Spleen (tissue), 11 donors: ENCODE data around the gene FBXL17. TPM values are rescaled to one million over a fixed set of nuclear protein-coding genes. Genes with fewer than 3 reads are reported as not detected.

ENCODE experiments used
- DNase-seq: peaks from one replicate; pipeline ENCODE4 v3.0.0-alpha.2; 2020
- H3K27ac ChIP-seq, 8 donors: fragments of 200-600 bp; sonication (generic) in 7 of 8; 1 replicate in 4 of 8; 2 replicates in 4 of 8; pipeline versions ENCODE4 v1.5.0 to v1.8.0; 2016 to 2021; ENCODE audit warnings: inconsistent platforms in 4 of 8, mild to moderate bottlenecking in 4 of 8, moderate library complexity in 1 of 8
- H3K27me3 ChIP-seq, 7 donors: fragments of 200-600 bp; sonication (generic) in 6 of 7; replicated peaks in 1 of 7; 1 replicate in 4 of 7; 2 replicates in 3 of 7; pipeline versions ENCODE4 v1.5.0 to v1.8.0; 2016 to 2021; ENCODE audit warnings: inconsistent platforms in 3 of 7, mild to moderate bottlenecking in 1 of 7
- H3K36me3 ChIP-seq, 6 donors: fragments of 200-600 bp; sonication (generic) in 5 of 6; 1 replicate in 4 of 6; 2 replicates in 2 of 6; pipeline versions ENCODE4 v1.5.0 to v1.8.0; 2016 to 2021; ENCODE audit warnings: inconsistent platforms in 2 of 6
- H3K4me1 ChIP-seq, 6 donors: fragments of 200-600 bp; sonication (generic) in 5 of 6; 1 replicate in 3 of 6; 2 replicates in 3 of 6; pipeline versions ENCODE4 v1.5.0 to v1.8.0; 2016 to 2021; ENCODE audit warnings: inconsistent platforms in 3 of 6
- H3K4me3 ChIP-seq, 8 donors: fragments of 200-600 bp; sonication (generic) in 7 of 8; 1 replicate in 4 of 8; 2 replicates in 4 of 8; pipeline versions ENCODE4 v1.5.0 to v1.8.0; 2016 to 2021; ENCODE audit warnings: inconsistent platforms in 4 of 8, mild to moderate bottlenecking in 4 of 8, moderate library complexity in 2 of 8
- H3K9me3 ChIP-seq, 8 donors: fragments of 200-600 bp; sonication (generic) in 7 of 8; 1 replicate in 4 of 8; 2 replicates in 4 of 8; pipeline versions ENCODE4 v1.5.0 to v1.8.0; 2016 to 2021; ENCODE audit warnings: inconsistent platforms in 4 of 8
- CTCF ChIP-seq, 11 experiments: fragments of 200-600 bp in 7 of 11; fragments of 450-650 bp in 4 of 11; sonication (generic) in 4 of 11; IDR thresholded peaks in 8 of 11; conservative IDR thresholded peaks in 3 of 11; 1 replicate in 7 of 11; 2 replicates in 4 of 11; pipeline versions ENCODE4 v1.4.0 to v1.8.0; 2016 to 2021; ENCODE audit warnings: antibody characterized with exemption in 11 of 11, inconsistent platforms in 4 of 11, mild to moderate bottlenecking in 1 of 11
- POLR2A ChIP-seq, 3 donors: fragments of 450-650 bp; IDR thresholded peaks; one replicate each; pipeline ENCODE4 v1.5.1; 2017; ENCODE audit warnings: antibody characterized with exemption in 3 of 3, mild to moderate bottlenecking in 1 of 3
- POLR2AphosphoS5 ChIP-seq, 3 donors: sonication (generic); formaldehyde crosslinking; IDR thresholded peaks; one replicate each; pipeline ENCODE4 v1.5.1; 2017; ENCODE audit warnings: antibody characterized with exemption in 3 of 3
- WGBS, 5 donors: extraction: QIAGEN DNeasy Blood & Tissue Kit in 3 of 5; methylation state at CpG; one replicate each; pipeline versions ENCODE4 v1.1.5 to v1.1.7; 2013 to 2018; 5-methylcytosine and 5-hydroxymethylcytosine counted together
- intact Hi-C: fragments of 100-400 bp; cut with DNase I; formaldehyde crosslinking; loops from one replicate; pipeline ENCODE4 v1.15.0; 2023; ENCODE audit warnings: low total_unique reads
- polyA plus RNA-seq, 3 donors: library from polyadenylated mRNA; stranded (reverse); fragments of 200-250 nt; gene quantifications; one replicate each; pipeline ENCODE4 v1.2.1, GENCODE V29; 2013
- total RNA-seq, 7 donors: library from RNA; depleted of rRNA in 3 of 7; stranded (reverse); fragments of >200 nt in 3 of 7; fragmentation: NEBNext Ultra II Directional in 4 of 7; extraction: Animal tissue kit (Norgen Biotek cat#: 25700) in 4 of 7; gene quantifications; one replicate each; pipeline versions ENCODE4 v1.1.0 to v1.2.1, GENCODE V29; 2016 to 2021
- donor health status: healthy with polysubstance abuse.
- donor health status: DM: no; HTN: no; CAD: no; lungs with moderate emphysema.
- donor health status: DM: no; HTN: no; CAD: no.
- donor health status: Bipolar disorder and iron deficiency.
- donor health status: healthy.
- donor health status: DM: no; HTN: no; CAD: no.
- donor health status: DM: yes; HTN: yes; CAD: no.

FBXL17 gene
- total and polyA plus RNA-seq, 10 donors = 5.1 to 39.9 (median 21.8) TPM

DNA sequence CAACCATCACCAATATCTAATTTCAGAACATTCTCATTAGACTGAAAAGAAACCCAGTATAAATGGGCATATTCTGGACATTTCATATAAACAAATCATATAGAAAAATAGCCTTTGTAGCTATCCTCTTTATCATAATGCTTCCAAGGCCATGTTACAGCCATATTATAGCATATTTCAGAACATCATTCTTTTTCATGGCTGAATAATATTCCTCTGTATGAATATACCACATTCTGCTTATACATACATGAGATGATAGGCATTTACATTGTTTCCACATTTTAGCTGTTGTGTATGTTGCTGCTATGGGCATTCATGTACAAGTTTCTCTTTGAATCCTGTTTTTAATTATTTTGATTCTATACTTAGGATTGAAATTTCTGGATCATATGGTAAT, 167.0 kb downstream of the FBXL17 start:
- no peak for TF ChIP-seq CTCF (IDR thresholded peaks at IDR 0.05 in 8 of 11, conservative IDR thresholded peaks at IDR 0.05 in 3 of 11)
- no peak for TF ChIP-seq POLR2AphosphoS5 (IDR thresholded peaks at IDR 0.05)
- TF ChIP-seq POLR2A (IDR thresholded peaks at IDR 0.05) = no peak
- intact Hi-C loops = no loop called here

GRCh38 chr5:108212775-108213346, 169.0 kb downstream of the FBXL17 start:
- no peak for TF ChIP-seq POLR2AphosphoS5 (IDR thresholded peaks at IDR 0.05)
- TF ChIP-seq CTCF (IDR thresholded peaks at IDR 0.05 in 8 of 11, conservative IDR thresholded peaks at IDR 0.05 in 3 of 11) = no peak
- TF ChIP-seq POLR2A (IDR thresholded peaks at IDR 0.05) = no peak
- no peak for DNase-seq
- Histone ChIP-seq H3K4me1 (no peaks in the 10 kb centered on the region), H3K9me3 (peaks cover 0 to 24% (median 7%) of the 10 kb centered on the region in 8 donors), H3K36me3 (peaks cover 0 to 40% (median 6%) of the 10 kb centered on the region in 6 donors), H3K27ac (no peak overlapping the region), H3K27me3 (no peaks in the 10 kb centered on the region), H3K4me3 (no peak overlapping the region)
- WGBS, 5 donors = 81 to 93% (median 90%) methylated on average over 2 to 3 of the region's 3 CpGs
- intact Hi-C loops = no loop called here

More for the DNA sequence above, 167.0 kb downstream of the FBXL17 start:
- Histone ChIP-seq H3K27me3 (no peaks in the 10 kb centered on the region), H3K36me3 (peaks cover 0 to 40% (median 6%) of the 10 kb centered on the region in 6 donors), H3K27ac (no peak overlapping the region), H3K9me3 (peaks cover 0 to 24% (median 7%) of the 10 kb centered on the region in 8 donors), H3K4me3 (no peak overlapping the region), H3K4me1 (no peaks in the 10 kb centered on the region)
- no peak for DNase-seq

GRCh38 chr5:108206707-108207106, 175.2 kb downstream of the FBXL17 start:
- H3K27me3 ChIP-seq = no peaks in the 10 kb centered on the region
- H3K36me3 ChIP-seq = no peaks in the 10 kb centered on the region
- H3K4me1 ChIP-seq = no peaks in the 10 kb centered on the region
- intact Hi-C loops = no loop called here
- no peak overlapping the region for H3K27ac ChIP-seq
- WGBS, 5 donors = 95 to 97% (median 97%) methylated on average over 2 of the region's 2 CpGs
- TF ChIP-seq POLR2AphosphoS5 (IDR thresholded peaks at IDR 0.05) = no peak
- TF ChIP-seq CTCF (IDR thresholded peaks at IDR 0.05 in 8 of 11, conservative IDR thresholded peaks at IDR 0.05 in 3 of 11) = no peak
- TF ChIP-seq POLR2A (IDR thresholded peaks at IDR 0.05) = no peak
- no peak overlapping the region for H3K4me3 ChIP-seq
- H3K9me3 ChIP-seq = no peaks in the 10 kb centered on the region
- DNase-seq = no peak

GRCh38 chr5:108201721-108202120, 180.2 kb downstream of the FBXL17 start:
- Histone ChIP-seq H3K4me3 (no peak overlapping the region), H3K36me3 (no peaks in the 10 kb centered on the region), H3K27me3 (no peaks in the 10 kb centered on the region), H3K4me1 (no peaks in the 10 kb centered on the region), H3K27ac (no peak overlapping the region), H3K9me3 (no peaks in the 10 kb centered on the region)
- intact Hi-C loops = no loop called here
- TF ChIP-seq CTCF (IDR thresholded peaks at IDR 0.05 in 8 of 11, conservative IDR thresholded peaks at IDR 0.05 in 3 of 11) = no peak
- TF ChIP-seq POLR2A (IDR thresholded peaks at IDR 0.05) = no peak
- TF ChIP-seq POLR2AphosphoS5 (IDR thresholded peaks at IDR 0.05) = no peak
- DNase-seq = no peak
